Measurements from ENCODE around the gene PRSS16.
"Not testable (repeated sequence)": the region's sequence is repeated elsewhere in the genome, so short reads cannot be mapped to it uniquely, and the experiment has no call there.

The PRSS16 gene

GRCh38 chr6:27247133-27247836 is at the start of gene PRSS16:
PRSS16 (plus strand) TSS chr6:27247701; CDS start chr6:27247738, 37 bp downstream.
- DNase-seq (ENCODE audit: low read depth), result no peak

GRCh38 chr6:27205375-27206278 is 41.9 kb upstream of the PRSS16 start:
- no peak for DNase-seq (ENCODE audit: low read depth)

- no peak for DNase-seq (ENCODE audit: low read depth)
Measured at GRCh38 chr6:27206806-27207205, 40.7 kb upstream of the PRSS16 start.

- DNase-seq (ENCODE audit: low read depth), result no peak
Measured at GRCh38 chr6:27208042-27208441, 39.5 kb upstream of the PRSS16 start.

GRCh38 chr6:27209196-27209595 is 38.3 kb upstream of the PRSS16 start:
- no peak for DNase-seq (ENCODE audit: low read depth)

GRCh38 chr6:27209659-27210269 is 37.7 kb upstream of the PRSS16 start:
- DNase-seq (ENCODE audit: low read depth), result no peak

GRCh38 chr6:27213091-27213517 is 34.4 kb upstream of the PRSS16 start:
- not testable (repeated sequence) for DNase-seq (ENCODE audit: low read depth)

- no peak for DNase-seq (ENCODE audit: low read depth)
Measured at GRCh38 chr6:27213544-27214125, 33.9 kb upstream of the PRSS16 start.

GRCh38 chr6:27214126-27214601 is 33.3 kb upstream of the PRSS16 start:
- no peak for DNase-seq (ENCODE audit: low read depth)

- no peak for DNase-seq (ENCODE audit: low read depth)
Measured at GRCh38 chr6:27216874-27217273, 30.6 kb upstream of the PRSS16 start.

GRCh38 chr6:27222971-27223370 is 24.5 kb upstream of the PRSS16 start:
- not testable (repeated sequence) for DNase-seq (ENCODE audit: low read depth)

- DNase-seq (ENCODE audit: low read depth), result no peak
Measured at GRCh38 chr6:27224729-27225128, 22.8 kb upstream of the PRSS16 start.

- no peak for DNase-seq (ENCODE audit: low read depth)
Measured at GRCh38 chr6:27228963-27229477, 18.5 kb upstream of the PRSS16 start.

GRCh38 chr6:27230758-27231111 is 16.8 kb upstream of the PRSS16 start:
- no peak for DNase-seq (ENCODE audit: low read depth)

GRCh38 chr6:27234576-27234975 is 12.9 kb upstream of the PRSS16 start:
- no peak for DNase-seq (ENCODE audit: low read depth)

GRCh38 chr6:27237089-27237803 is 10.3 kb upstream of the PRSS16 start:
- no peak for DNase-seq (ENCODE audit: low read depth)

- no peak for DNase-seq (ENCODE audit: low read depth)
Measured at GRCh38 chr6:27238010-27238983, 9.2 kb upstream of the PRSS16 start.

- DNase-seq (ENCODE audit: low read depth), result no peak
Measured at GRCh38 chr6:27239258-27239657, 8.2 kb upstream of the PRSS16 start.

GRCh38 chr6:27241443-27241842 is 6.1 kb upstream of the PRSS16 start:
- no peak for DNase-seq (ENCODE audit: low read depth)

GRCh38 chr6:27242589-27243265 is 4.8 kb upstream of the PRSS16 start:
- DNase-seq (ENCODE audit: low read depth), result no peak

Data from HS-5 (cell line).